Neural cell (in vitro differentiated cells): Measurements from ENCODE around the gene NPAS4. TPM values are rescaled to one million over a fixed set of nuclear protein-coding genes. Genes with fewer than 3 reads are reported as not detected.

ENCODE experiments used
- H2AFZ ChIP-seq: fragments of 200-600, 300-800 bp; sonication (generic), shearing (Covaris generic); 2 replicates; pipeline ENCODE4 v1.6.0; 2014; ENCODE audit warnings: low read depth, mild to moderate bottlenecking, antibody characterized with exemption, low read length, moderate library complexity
- H3F3A ChIP-seq: fragments of 200-600 bp; shearing (Covaris generic); 2 replicates; pipeline ENCODE4 v1.6.1; 2016; ENCODE audit warnings: mild to moderate bottlenecking, moderate library complexity, mixed read lengths, antibody characterized with exemption, low read length; ENCODE audit not compliant: insufficient read depth, poor library complexity, severe bottlenecking
- H3K27ac ChIP-seq: fragments of 200-600, 300-800 bp; sonication (generic), shearing (Covaris generic); 2 replicates; pipeline ENCODE4 v1.5.1; 2014; ENCODE audit warnings: mild to moderate bottlenecking, low read length, moderate library complexity
- H3K27me3 ChIP-seq: fragments of 300-800, 200-600 bp; sonication (generic), shearing (Covaris generic); 2 replicates; pipeline ENCODE4 v1.6.0; 2014; ENCODE audit warnings: mild to moderate bottlenecking, low read depth, low read length, moderate library complexity; ENCODE audit not compliant: insufficient read depth
- H3K36me3 ChIP-seq: fragments of 300-800, 200-600 bp; sonication (generic), shearing (Covaris generic); 2 replicates; pipeline ENCODE4 v1.5.1; 2014; ENCODE audit warnings: mild to moderate bottlenecking, antibody characterized with exemption, low read length, moderate library complexity; ENCODE audit not compliant: insufficient read depth
- H3K4me2 ChIP-seq: fragments of 300-800, 200-600 bp; sonication (generic), shearing (Covaris generic); 2 replicates; pipeline ENCODE4 v1.6.0; 2014; ENCODE audit warnings: mild to moderate bottlenecking, low read length
- H3K4me3 ChIP-seq: fragments of 300-800, 200-600 bp; sonication (generic), shearing (Covaris generic); 2 replicates; pipeline ENCODE4 v1.5.1; 2014; ENCODE audit warnings: mild to moderate bottlenecking, low read length, moderate library complexity
- H3K79me2 ChIP-seq: fragments of 200-600 bp; shearing (Covaris generic); replicated peaks from 2 replicates; pipeline ENCODE4 v1.6.0; 2014; ENCODE audit warnings: mild to moderate bottlenecking, low read length, moderate library complexity; ENCODE audit not compliant: insufficient read depth
- H3K9ac ChIP-seq: fragments of 300-800, 200-600 bp; sonication (generic), shearing (Covaris generic); 2 replicates; pipeline ENCODE4 v1.6.1; 2016; ENCODE audit warnings: mild to moderate bottlenecking, low read length, mixed read lengths
- H3K9me2 ChIP-seq: fragments of 200-600 bp; shearing (Covaris generic); 2 replicates; pipeline ENCODE4 v1.6.1; 2016; ENCODE audit warnings: mild to moderate bottlenecking, low read length, mixed read lengths; ENCODE audit not compliant: insufficient read depth
- H3K9me3 ChIP-seq: fragments of 200-600, 300-800 bp; sonication (generic), shearing (Covaris generic); 2 replicates; pipeline ENCODE4 v1.6.1; 2016; ENCODE audit warnings: mild to moderate bottlenecking, mixed run types, low read length, moderate library complexity, mixed read lengths
- H4K20me1 ChIP-seq: fragments of 200-600 bp; shearing (Covaris generic); 2 replicates; pipeline ENCODE4 v1.6.1; 2016; ENCODE audit warnings: mild to moderate bottlenecking, mixed run types; ENCODE audit not compliant: insufficient read depth
- EP300 ChIP-seq: fragments of 450-650 bp; conservative IDR thresholded peaks from 2 replicates; pipeline ENCODE4 v1.6.1; 2014; ENCODE audit warnings: antibody characterized with exemption, mild to moderate bottlenecking, moderate library complexity; ENCODE audit not compliant: poor library complexity, severe bottlenecking
- EZH2 ChIP-seq: fragments of 200-600, 300-800 bp; shearing (Covaris generic), sonication (generic); IDR thresholded peaks from 2 replicates; pipeline ENCODE4 v1.6.1; 2014; ENCODE audit warnings: antibody characterized with exemption, low read length, borderline replicate concordance, mild to moderate bottlenecking; ENCODE audit not compliant: insufficient read depth, poor library complexity, severe bottlenecking
- MXI1 ChIP-seq: fragments of 450-650 bp; conservative IDR thresholded peaks from 2 replicates; pipeline ENCODE4 v1.6.1; 2014; ENCODE audit warnings: antibody characterized with exemption, mild to moderate bottlenecking; ENCODE audit not compliant: poor library complexity, severe bottlenecking
- POLR2AphosphoS5 ChIP-seq: IDR thresholded peaks from 2 replicates; pipeline ENCODE4 v1.6.1; 2012
- RAD21 ChIP-seq: fragments of 450-650 bp; conservative IDR thresholded peaks from 2 replicates; pipeline ENCODE4 v1.6.1; 2014; ENCODE audit warnings: antibody characterized with exemption, mild to moderate bottlenecking, moderate library complexity
- REST ChIP-seq: IDR thresholded peaks from 2 replicates; pipeline ENCODE4 v1.6.1; 2012; ENCODE audit warnings: borderline replicate concordance
- SMC3 ChIP-seq: fragments of 450-650 bp; conservative IDR thresholded peaks from 2 replicates; pipeline ENCODE4 v1.6.1; 2014; ENCODE audit warnings: antibody characterized with exemption, mild to moderate bottlenecking, moderate library complexity; ENCODE audit not compliant: poor library complexity
- TAF1 ChIP-seq: IDR thresholded peaks from 2 replicates; pipeline ENCODE4 v1.6.1; 2012; ENCODE audit warnings: low read depth
- polyA plus RNA-seq: library from polyadenylated mRNA; depleted of rRNA; stranded (reverse); fragments of >200 nt; gene quantifications from 2 replicates; pipeline ENCODE4 v1.2.3, GENCODE V29; 2014
- TF ChIP-seq, protein P1 (sequence below): fragments of 450-650 bp; IDR thresholded peaks from 2 replicates; pipeline ENCODE4 v1.5.1; 2014; ENCODE audit warnings: antibody characterized with exemption, mild to moderate bottlenecking, moderate library complexity; ENCODE audit not compliant: poor library complexity, severe bottlenecking

The NPAS4 gene
- polyA plus RNA-seq, 1 donor from 2014 or later = 6.7 TPM

DNA sequence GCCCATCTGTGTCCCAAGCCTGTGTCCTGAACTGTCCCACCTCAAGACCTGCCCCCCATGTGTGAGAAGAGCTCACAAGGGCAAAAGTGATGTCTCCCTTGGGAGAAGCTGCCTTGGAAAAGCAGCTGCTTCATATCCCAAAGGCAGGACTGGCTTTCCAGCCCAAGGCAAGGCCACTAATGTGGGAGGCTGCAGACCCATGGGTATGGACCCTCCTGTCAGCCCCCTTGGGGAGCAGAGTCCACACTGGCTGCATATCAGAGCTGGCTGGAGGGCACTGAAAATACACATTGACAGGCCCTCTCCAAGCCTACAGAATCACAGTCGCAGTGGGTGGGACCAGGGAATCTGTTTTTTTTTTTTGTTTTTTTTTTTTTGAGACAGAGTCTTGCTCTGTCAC lies 48.6 kb downstream of the NPAS4 start:
- TF ChIP-seq TAF1 (no peak), REST (no peak), POLR2AphosphoS5 (no peak), EP300 (no peak), EZH2 (no peak), RAD21 (no peak), MXI1 (no peak), SMC3 (no peak)
- TF ChIP-seq, protein P1, sequence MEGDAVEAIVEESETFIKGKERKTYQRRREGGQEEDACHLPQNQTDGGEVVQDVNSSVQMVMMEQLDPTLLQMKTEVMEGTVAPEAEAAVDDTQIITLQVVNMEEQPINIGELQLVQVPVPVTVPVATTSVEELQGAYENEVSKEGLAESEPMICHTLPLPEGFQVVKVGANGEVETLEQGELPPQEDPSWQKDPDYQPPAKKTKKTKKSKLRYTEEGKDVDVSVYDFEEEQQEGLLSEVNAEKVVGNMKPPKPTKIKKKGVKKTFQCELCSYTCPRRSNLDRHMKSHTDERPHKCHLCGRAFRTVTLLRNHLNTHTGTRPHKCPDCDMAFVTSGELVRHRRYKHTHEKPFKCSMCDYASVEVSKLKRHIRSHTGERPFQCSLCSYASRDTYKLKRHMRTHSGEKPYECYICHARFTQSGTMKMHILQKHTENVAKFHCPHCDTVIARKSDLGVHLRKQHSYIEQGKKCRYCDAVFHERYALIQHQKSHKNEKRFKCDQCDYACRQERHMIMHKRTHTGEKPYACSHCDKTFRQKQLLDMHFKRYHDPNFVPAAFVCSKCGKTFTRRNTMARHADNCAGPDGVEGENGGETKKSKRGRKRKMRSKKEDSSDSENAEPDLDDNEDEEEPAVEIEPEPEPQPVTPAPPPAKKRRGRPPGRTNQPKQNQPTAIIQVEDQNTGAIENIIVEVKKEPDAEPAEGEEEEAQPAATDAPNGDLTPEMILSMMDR = no peak
- H2AFZ ChIP-seq = no peak overlapping the region
- no peaks in the 10 kb centered on the region for H3K9me3 ChIP-seq
- H3K79me2 ChIP-seq = no peaks in the 10 kb centered on the region
- no peaks in the 10 kb centered on the region for H3F3A ChIP-seq
- no peak overlapping the region for H3K9ac ChIP-seq
- no peak overlapping the region for H3K27ac ChIP-seq
- H3K27me3 ChIP-seq = no peaks in the 10 kb centered on the region
- no peaks in the 10 kb centered on the region for H3K36me3 ChIP-seq
- H3K4me2 ChIP-seq = no peak overlapping the region
- H3K4me3 ChIP-seq = no peak overlapping the region
- H3K9me2 ChIP-seq = no peaks in the 10 kb centered on the region
- H4K20me1 ChIP-seq = no peaks in the 10 kb centered on the region

DNA sequence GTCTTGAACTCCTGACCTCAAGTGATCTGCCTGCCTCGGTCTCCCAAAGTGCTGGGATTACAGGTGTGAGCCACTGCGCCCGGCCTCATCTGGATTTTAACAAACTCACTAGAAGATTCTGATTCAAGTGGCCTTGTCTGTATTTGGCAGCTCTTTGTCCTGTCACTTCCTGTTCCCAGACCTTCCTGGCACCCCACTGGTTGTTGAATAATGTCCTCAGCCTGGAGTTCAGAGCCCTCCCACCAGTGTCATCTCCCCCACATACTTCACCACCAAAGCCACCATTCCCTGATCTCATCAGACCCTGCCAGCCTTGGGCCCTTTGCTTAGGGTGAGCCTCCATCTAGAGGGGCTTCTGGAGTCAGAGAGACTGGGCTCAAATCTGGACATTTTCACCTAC lies 49.2 kb downstream of the NPAS4 start:
- Histone ChIP-seq H3K9me2 (no peaks in the 10 kb centered on the region), H3K4me3 (no peak overlapping the region), H3K79me2 (no peaks in the 10 kb centered on the region), H3F3A (no peaks in the 10 kb centered on the region), H3K4me2 (no peak overlapping the region), H3K27ac (no peak overlapping the region), H3K27me3 (no peaks in the 10 kb centered on the region), H3K9ac (no peak overlapping the region), H3K36me3 (no peaks in the 10 kb centered on the region), H4K20me1 (no peaks in the 10 kb centered on the region), H3K9me3 (no peaks in the 10 kb centered on the region), H2AFZ (no peak overlapping the region)
- TF ChIP-seq RAD21 = no peak
- TF ChIP-seq EZH2 = no peak
- no peak for TF ChIP-seq SMC3
- no peak for TF ChIP-seq EP300
- TF ChIP-seq TAF1 = no peak
- no peak for TF ChIP-seq REST
- no peak for TF ChIP-seq MXI1
- TF ChIP-seq, protein P1 = no peak
- no peak for TF ChIP-seq POLR2AphosphoS5
